Activated CD4-positive, alpha-beta T cell treated with anti-CD3 and anti-CD28 coated beads, Interleukin-2, amount 50 U/mL, for 48 hours (primary cell): ENCODE data around the gene TRIO.
A peak's percentile ranks its signal among the peaks of the same experiment; 100 is the strongest.

Experiments
- DNase-seq, 2 experiments: peaks; one replicate each; pipeline ENCODE4 v3.0.0-alpha.2; 2020

Gene TRIO

GRCh38 chr5:14123974-14124482 is 19.1 kb upstream of the TRIO start:
- no peak for DNase-seq

GRCh38 chr5:14125262-14125661 is 17.9 kb upstream of the TRIO start:
- no peak for DNase-seq

- DNase-seq: no peak
Observed at GRCh38 chr5:14127587-14127986, 15.6 kb upstream of the TRIO start.

GRCh38 chr5:14128079-14128478 is 15.1 kb upstream of the TRIO start:
- no peak for DNase-seq

- DNase-seq: no peak
Observed at GRCh38 chr5:14129123-14129522, 14.0 kb upstream of the TRIO start.

- no peak for DNase-seq
Observed at GRCh38 chr5:14131855-14132503, 11.2 kb upstream of the TRIO start.

- no peak for DNase-seq
Observed at GRCh38 chr5:14133394-14133793, 9.7 kb upstream of the TRIO start.

- no peak for DNase-seq
Observed at GRCh38 chr5:14134083-14134482, 9.1 kb upstream of the TRIO start.

GRCh38 chr5:14134771-14135170 is 8.4 kb upstream of the TRIO start:
- no peak for DNase-seq

- no peak for DNase-seq
Observed at GRCh38 chr5:14135621-14136020, 7.5 kb upstream of the TRIO start.

GRCh38 chr5:14136228-14136627 is 6.9 kb upstream of the TRIO start:
- no peak for DNase-seq

GRCh38 chr5:14138608-14139540 is 4.3 kb upstream of the TRIO start:
- no peak for DNase-seq

GRCh38 chr5:14141764-14142163 is 1.4 kb upstream of the TRIO start:
- no peak for DNase-seq

GRCh38 chr5:14142202-14142826 is 828 bp upstream of the TRIO start:
- peak in 1 of 2 experiments; percentile 0 for DNase-seq

- DNase-seq: no peak
Observed at GRCh38 chr5:14143546-14143840, 351 bp downstream of the TRIO start.

- peak; percentile 32 to 44 for DNase-seq
Observed at GRCh38 chr5:14143841-14144585, 871 bp downstream of the TRIO start.

GRCh38 chr5:14144586-14145434 is 1.7 kb downstream of the TRIO start:
- DNase-seq: peak; percentile 17 to 23

GRCh38 chr5:14145435-14146334 is 2.5 kb downstream of the TRIO start:
- no peak for DNase-seq

GRCh38 chr5:14146725-14147124 is 3.6 kb downstream of the TRIO start:
- DNase-seq: no peak

- DNase-seq: no peak
Observed at GRCh38 chr5:14147210-14147609, 4.1 kb downstream of the TRIO start.

- DNase-seq: no peak
Observed at GRCh38 chr5:14148483-14148882, 5.3 kb downstream of the TRIO start.
